Pancreas (tissue), 10 donors: ENCODE data around the gene PTPRS. TPM values are rescaled to one million over a fixed set of nuclear protein-coding genes. Genes with fewer than 3 reads are reported as not detected.

Experiments used
- ATAC-seq, 4 donors: fragments of 200-7000 bp; cut with Tn5 transposase; one replicate each; pipeline versions ENCODE4 v1.8.0 to v1.9.1; 2020; ENCODE audit warnings: mild to moderate bottlenecking in 4 of 4, moderate library complexity in 4 of 4
- DNase-seq, 6 donors: peaks; one replicate each; pipeline ENCODE4 v3.0.0-alpha.2; 2020
- FAIRE-seq: peaks from 2 replicates; lab custom pipeline; 2012; peaks lifted over from hg19 to GRCh38; lab: Jason Lieb, UNC
- H3K27ac ChIP-seq, 4 donors: fragments of 200-600 bp; sonication (generic); 1 replicate in 3 of 4; 2 replicates in 1 of 4; pipeline versions ENCODE4 v1.5.0 to v1.8.0; 2020
- H3K27me3 ChIP-seq, 4 donors: fragments of 200-600 bp; one replicate each; pipeline ENCODE4 v1.8.0; 2021
- H3K36me3 ChIP-seq, 3 donors: fragments of 200-600 bp; sonication (generic) in 1 of 3; one replicate each; pipeline versions ENCODE4 v1.5.0 to v1.8.0; 2020 to 2021
- H3K4me1 ChIP-seq, 3 donors: fragments of 200-600 bp; one replicate each; pipeline ENCODE4 v1.8.0; 2021
- H3K4me3 ChIP-seq, 4 donors: fragments of 200-600 bp; sonication (generic) in 2 of 4; one replicate each; pipeline versions ENCODE4 v1.5.0 to v1.8.0; 2020 to 2021
- H3K9me3 ChIP-seq, 4 donors: fragments of 200-600 bp; one replicate each; pipeline ENCODE4 v1.8.0; 2021
- WGBS, 2 donors: extraction: QIAGEN DNeasy Blood & Tissue Kit; methylation state at CpG; one replicate each; pipeline ENCODE4 v1.1.7; 2013; 5-methylcytosine and 5-hydroxymethylcytosine counted together
- intact Hi-C, 3 donors: fragments of 100-400 bp; cut with DNase I; formaldehyde crosslinking; loops; one replicate each; pipeline versions ENCODE4 v1.11.1 to v1.14.2; 2022
- polyA plus RNA-seq, 2 donors: library from polyadenylated mRNA; stranded (reverse); fragments of 200-250 nt; gene quantifications; one replicate each; pipeline ENCODE4 v1.2.3, GENCODE V29; 2013
- total RNA-seq, 6 donors: library from RNA; stranded (reverse); fragmentation: NEBNext Ultra II Directional in 4 of 6; extraction: Animal tissue kit (Norgen Biotek cat#: 25700) in 4 of 6; gene quantifications; one replicate each; pipeline versions ENCODE4 v1.2.1 to v1.2.4, GENCODE V29; 2021 to 2023
- TF ChIP-seq, protein P1 (sequence below), 4 donors: fragments of 200-600 bp; sonication (generic) in 3 of 4; IDR thresholded peaks; one replicate each; pipeline versions ENCODE4 v1.5.0 to v1.8.0; 2021; ENCODE audit warnings: antibody characterized with exemption in 4 of 4
- donor health status: healthy with polysubstance abuse.
- donor health status: DM: no; HTN: no; CAD: no; lungs with moderate emphysema.
- donor health status: DM: no; HTN: no; CAD: no.
- donor health status: control.
- donor health status: control.
- donor health status: Bipolar disorder and iron deficiency.
- donor health status: DM: yes; HTN: yes; CAD: no.
- donor health status: DM: no; HTN: no; CAD: no.
- donor health status: DM: no; HTN: no; CAD: no.
- donor health status: DM: yes; HTN: yes; CAD: no.

The PTPRS gene
- total and polyA plus RNA-seq, 8 donors = 14.8 to 91.2 (median 69.4) TPM

DNA sequence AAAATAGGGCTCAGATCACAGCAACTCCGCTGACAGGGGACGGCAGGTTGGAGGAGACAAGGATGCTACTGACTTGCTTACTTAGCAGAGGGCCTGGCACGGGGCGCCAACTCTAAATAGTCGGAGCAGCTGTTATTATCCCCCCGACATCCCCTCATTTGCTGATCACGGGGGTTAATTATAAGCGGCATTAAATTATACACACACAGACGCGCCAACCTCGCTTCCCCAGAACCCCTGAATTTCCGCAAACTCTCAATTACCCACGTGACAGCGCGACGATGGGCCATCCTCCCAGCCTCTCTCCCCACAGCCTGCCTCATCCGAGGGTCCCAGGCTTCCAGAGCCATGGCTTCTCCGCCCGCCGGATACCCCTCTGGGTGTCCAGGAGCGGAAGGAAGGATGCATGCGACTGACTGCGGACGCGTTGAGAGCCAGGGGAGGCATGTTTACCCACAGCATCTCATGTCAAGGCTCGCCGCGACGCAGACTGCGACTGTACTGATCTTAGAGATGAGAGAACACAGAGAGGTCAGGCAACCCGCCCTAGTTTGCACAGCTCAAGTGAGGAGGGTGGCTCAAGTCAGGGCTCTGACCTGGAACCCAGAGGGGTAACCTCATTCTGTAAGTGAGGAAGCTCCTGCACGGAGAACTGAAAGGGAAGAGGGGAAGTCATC lies 5.7 kb downstream of the PTPRS start:
- Histone ChIP-seq H3K9me3 (no peaks in the 10 kb centered on the region), H3K27ac (no peak overlapping the region), H3K4me3 (no peak overlapping the region), H3K36me3 (no peaks in the 10 kb centered on the region), H3K27me3 (no peaks in the 10 kb centered on the region), H3K4me1 (peaks cover 3 to 5% (median 5%) of the 10 kb centered on the region in 3 donors)
- TF ChIP-seq, protein P1, sequence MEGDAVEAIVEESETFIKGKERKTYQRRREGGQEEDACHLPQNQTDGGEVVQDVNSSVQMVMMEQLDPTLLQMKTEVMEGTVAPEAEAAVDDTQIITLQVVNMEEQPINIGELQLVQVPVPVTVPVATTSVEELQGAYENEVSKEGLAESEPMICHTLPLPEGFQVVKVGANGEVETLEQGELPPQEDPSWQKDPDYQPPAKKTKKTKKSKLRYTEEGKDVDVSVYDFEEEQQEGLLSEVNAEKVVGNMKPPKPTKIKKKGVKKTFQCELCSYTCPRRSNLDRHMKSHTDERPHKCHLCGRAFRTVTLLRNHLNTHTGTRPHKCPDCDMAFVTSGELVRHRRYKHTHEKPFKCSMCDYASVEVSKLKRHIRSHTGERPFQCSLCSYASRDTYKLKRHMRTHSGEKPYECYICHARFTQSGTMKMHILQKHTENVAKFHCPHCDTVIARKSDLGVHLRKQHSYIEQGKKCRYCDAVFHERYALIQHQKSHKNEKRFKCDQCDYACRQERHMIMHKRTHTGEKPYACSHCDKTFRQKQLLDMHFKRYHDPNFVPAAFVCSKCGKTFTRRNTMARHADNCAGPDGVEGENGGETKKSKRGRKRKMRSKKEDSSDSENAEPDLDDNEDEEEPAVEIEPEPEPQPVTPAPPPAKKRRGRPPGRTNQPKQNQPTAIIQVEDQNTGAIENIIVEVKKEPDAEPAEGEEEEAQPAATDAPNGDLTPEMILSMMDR (IDR thresholded peaks at IDR 0.05) = no peak
- intact Hi-C loops = no loop called here
- no peak for DNase-seq
- no peak for FAIRE-seq
- ATAC-seq = no peak
- WGBS, 2 donors = 78 to 87% methylated on average over 32 of the region's 32 CpGs

DNA sequence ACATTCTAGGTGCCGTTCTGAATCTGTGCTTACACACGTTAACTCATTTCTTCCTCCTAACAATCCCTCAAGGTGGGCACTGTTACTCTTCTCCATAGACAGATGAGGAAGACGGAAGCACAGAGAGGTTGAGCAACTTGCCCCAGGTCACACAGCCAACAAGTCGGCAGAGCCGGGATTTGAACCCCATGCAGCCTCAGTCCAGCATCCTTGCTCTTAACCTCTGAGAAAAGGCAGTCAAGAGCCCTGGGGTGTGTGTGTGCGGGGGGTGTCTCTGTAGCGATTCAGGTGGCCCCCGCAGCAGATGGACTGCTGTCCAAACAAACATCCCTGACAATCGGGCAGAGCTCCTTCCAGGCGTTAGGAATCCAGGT lies 6.3 kb downstream of the PTPRS start:
- no peak for FAIRE-seq

GRCh38 chr19:5333581-5334365 lies 6.8 kb downstream of the PTPRS start:
- no peaks in the 10 kb centered on the region for H3K27me3 ChIP-seq
- TF ChIP-seq, protein P1 (IDR thresholded peaks at IDR 0.05) = no peak

More for the DNA sequence above, 6.3 kb downstream of the PTPRS start:
- Histone ChIP-seq H3K36me3 (no peaks in the 10 kb centered on the region), H3K27me3 (no peaks in the 10 kb centered on the region), H3K27ac (no peak overlapping the region), H3K9me3 (no peaks in the 10 kb centered on the region), H3K4me3 (no peak overlapping the region), H3K4me1 (no peaks in the 10 kb centered on the region)
- intact Hi-C loops = no loop called here
- DNase-seq = no peak
- 74 to 77% methylated on average over 10 of the region's 10 CpGs for WGBS, 2 donors
- TF ChIP-seq, protein P1 (IDR thresholded peaks at IDR 0.05) = no peak
- ATAC-seq = no peak

DNA sequence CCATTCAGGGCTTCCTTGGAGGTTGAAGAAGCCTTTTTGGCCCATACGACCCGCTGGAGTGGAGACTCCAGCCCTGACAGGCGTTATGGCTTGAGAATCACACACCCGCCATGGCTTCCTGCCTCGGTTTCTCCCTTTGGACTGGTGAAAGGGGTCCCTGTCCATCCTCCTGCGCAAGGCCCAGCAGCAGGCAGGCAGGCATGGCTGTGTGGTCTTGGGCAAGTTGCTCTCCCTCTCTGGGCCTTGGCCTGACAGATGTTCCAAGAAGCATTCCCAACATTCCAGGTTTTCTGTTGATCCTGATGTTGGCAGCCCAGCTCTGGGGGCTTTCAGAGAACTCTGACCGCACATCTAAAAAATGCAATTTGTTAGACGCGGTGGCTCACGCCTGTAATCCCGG lies 8.1 kb downstream of the PTPRS start:
- intact Hi-C loops = no loop called here
- Histone ChIP-seq H3K36me3 (no peaks in the 10 kb centered on the region), H3K4me3 (no peak overlapping the region), H3K27ac (no peak overlapping the region), H3K9me3 (no peaks in the 10 kb centered on the region), H3K27me3 (no peaks in the 10 kb centered on the region), H3K4me1 (no peaks in the 10 kb centered on the region)
- TF ChIP-seq, protein P1 (IDR thresholded peaks at IDR 0.05) = no peak
- WGBS, 2 donors = 87 to 88% methylated on average over 11 of the region's 11 CpGs
- DNase-seq (no peak), FAIRE-seq (no peak), ATAC-seq (no peak)

More at GRCh38 chr19:5333581-5334365, 6.8 kb downstream of the PTPRS start:
- no peaks in the 10 kb centered on the region for H3K9me3 ChIP-seq
- FAIRE-seq (no peak), ATAC-seq (no peak), DNase-seq (no peak)
- intact Hi-C loops = no loop called here
- WGBS, 2 donors = 78 to 87% methylated on average over 16 to 17 of the region's 17 CpGs
- no peaks in the 10 kb centered on the region for H3K36me3 ChIP-seq
- H3K27ac ChIP-seq = no peak overlapping the region
- H3K4me1 ChIP-seq = no peaks in the 10 kb centered on the region
- no peak overlapping the region for H3K4me3 ChIP-seq

GRCh38 chr19:5331790-5332189 lies 8.8 kb downstream of the PTPRS start:
- intact Hi-C loops = no loop called here
- H3K4me1 ChIP-seq = no peaks in the 10 kb centered on the region
- H3K4me3 ChIP-seq = no peak overlapping the region
- TF ChIP-seq, protein P1 (IDR thresholded peaks at IDR 0.05) = no peak
- no peaks in the 10 kb centered on the region for H3K9me3 ChIP-seq
- no peaks in the 10 kb centered on the region for H3K27me3 ChIP-seq
- FAIRE-seq (no peak), DNase-seq (no peak), ATAC-seq (no peak)
- H3K36me3 ChIP-seq = no peaks in the 10 kb centered on the region
- H3K27ac ChIP-seq = no peak overlapping the region
- WGBS, 2 donors = 82 to 83% methylated on average over 13 of the region's 13 CpGs
